Keratinocyte (primary cell): ENCODE results near the gene DISC1. TPM values are rescaled to one million over a fixed set of nuclear protein-coding genes. Genes with fewer than 3 reads are reported as not detected.

Experiments
- DNase-seq: peaks from one replicate; pipeline ENCODE4 v3.0.0-alpha.2; 2011; ENCODE audit warnings: low read depth, missing footprints, low spot score
- FAIRE-seq: peaks from 2 replicates; lab custom pipeline; 2011; peaks lifted over from hg19 to GRCh38; lab: Jason Lieb, UNC
- H2AFZ ChIP-seq: 2 replicates; pipeline ENCODE4 v1.6.0; 2012; ENCODE audit warnings: low read length, control low read depth, inconsistent platforms; ENCODE audit not compliant: control insufficient read depth
- H3K27ac ChIP-seq: 2 replicates; pipeline ENCODE4 v1.5.1; 2011; ENCODE audit warnings: low read length; ENCODE audit not compliant: control insufficient read depth, insufficient read depth
- H3K27me3 ChIP-seq: 3 replicates; pipeline ENCODE4 v1.6.0; 2011; ENCODE audit warnings: low read length; ENCODE audit not compliant: control insufficient read depth, insufficient read depth; ENCODE audit errors: extremely low read depth
- H3K36me3 ChIP-seq, 2 experiments: 2 replicates in 1 of 2; 3 replicates in 1 of 2; pipeline ENCODE4 v1.5.1; 2011; ENCODE audit warnings: low read length in 2 of 2, mild to moderate bottlenecking in 1 of 2; ENCODE audit not compliant: control insufficient read depth in 2 of 2, insufficient read depth in 2 of 2; ENCODE audit errors: extremely low read depth in 1 of 2
- H3K4me1 ChIP-seq: 3 replicates; pipeline ENCODE4 v1.5.1; 2011; ENCODE audit warnings: low read length; ENCODE audit not compliant: control insufficient read depth, insufficient read depth; ENCODE audit errors: extremely low read depth
- H3K4me2 ChIP-seq: 3 replicates; pipeline ENCODE4 v1.6.0; 2011; ENCODE audit warnings: low read depth, low read length; ENCODE audit not compliant: control insufficient read depth, insufficient read depth; ENCODE audit errors: extremely low read depth
- H3K4me3 ChIP-seq, 3 experiments: fragments of 200-600 bp in 1 of 3; sonication (generic) in 1 of 3; 2 replicates in 2 of 3; 3 replicates in 1 of 3; pipeline ENCODE4 v1.5.1; 2011 to 2016; ENCODE audit warnings: low read length in 3 of 3, mild to moderate bottlenecking in 3 of 3, control low read depth in 2 of 3, inconsistent platforms in 1 of 3, low read depth in 1 of 3, mixed read lengths in 1 of 3, mixed run types in 1 of 3, moderate library complexity in 1 of 3; ENCODE audit not compliant: control insufficient read depth in 2 of 3, insufficient read depth in 2 of 3; ENCODE audit errors: extremely low read depth in 1 of 3
- H3K79me2 ChIP-seq: 2 replicates; pipeline ENCODE4 v1.6.0; 2012; ENCODE audit warnings: low read length; ENCODE audit not compliant: control insufficient read depth, insufficient read depth
- H3K9ac ChIP-seq: 3 replicates; pipeline ENCODE4 v1.6.0; 2011; ENCODE audit warnings: low read length; ENCODE audit not compliant: control insufficient read depth, insufficient read depth; ENCODE audit errors: extremely low read depth
- H3K9me1 ChIP-seq: 3 replicates; pipeline ENCODE4 v1.6.0; 2011; ENCODE audit warnings: low read length; ENCODE audit not compliant: control insufficient read depth, insufficient read depth; ENCODE audit errors: extremely low read depth
- H3K9me3 ChIP-seq: 2 replicates; pipeline ENCODE4 v1.5.1; 2012; ENCODE audit warnings: low read depth, low read length; ENCODE audit not compliant: control insufficient read depth
- H4K20me1 ChIP-seq: 3 replicates; pipeline ENCODE4 v1.6.0; 2011; ENCODE audit warnings: low read length; ENCODE audit not compliant: control insufficient read depth, insufficient read depth; ENCODE audit errors: extremely low read depth
- EZH2 ChIP-seq: IDR thresholded peaks from one replicate; pipeline ENCODE4 v1.6.1; 2012; ENCODE audit warnings: inconsistent platforms, mild to moderate bottlenecking, low read length, moderate library complexity
- dilution Hi-C: fragments of 300-500 bp; cut with MboI; formaldehyde crosslinking; loops from one replicate; pipeline ENCODE4 v1.7.0; 2020; ENCODE audit warnings: low sequenced_read_pairs; ENCODE audit not compliant: extremely low pct_ligation_motif_present
- polyA plus RNA-seq, 5 experiments: library from polyadenylated mRNA; depleted of rRNA in 3 of 5; stranded (reverse) in 3 of 5; stranded (forward) in 1 of 5; unstranded in 1 of 5; fragments of >200 nt; gene quantifications; 1 replicate in 1 of 5; 2 replicates in 3 of 5; 3 replicates in 1 of 5; pipeline versions ENCODE4 v1.2.1 to v1.2.3, GENCODE V29; 2011 to 2012; ENCODE audit warnings: missing spikeins in 2 of 5, low read depth in 1 of 5, low replicate concordance in 1 of 5
- TF ChIP-seq, protein P1 (sequence below), 3 experiments: IDR thresholded peaks in 1 of 3; conservative IDR thresholded peaks in 1 of 3; optimal IDR thresholded peaks in 1 of 3; 2 replicates in 2 of 3; 3 replicates in 1 of 3; pipeline versions ENCODE3 to v1.5.1; 2011; ENCODE audit warnings: low read length in 3 of 3, mild to moderate bottlenecking in 3 of 3, moderate library complexity in 2 of 3, control low read depth in 1 of 3, inconsistent platforms in 1 of 3; ENCODE audit not compliant: insufficient read depth in 2 of 3; ENCODE audit errors: extremely low read depth in 1 of 3

DISC1 gene
- polyA plus RNA-seq, 1 donor (not counting 4 experiments of a cell fraction or from before 2014, with no cell fraction given), result 0.47 TPM

DNA sequence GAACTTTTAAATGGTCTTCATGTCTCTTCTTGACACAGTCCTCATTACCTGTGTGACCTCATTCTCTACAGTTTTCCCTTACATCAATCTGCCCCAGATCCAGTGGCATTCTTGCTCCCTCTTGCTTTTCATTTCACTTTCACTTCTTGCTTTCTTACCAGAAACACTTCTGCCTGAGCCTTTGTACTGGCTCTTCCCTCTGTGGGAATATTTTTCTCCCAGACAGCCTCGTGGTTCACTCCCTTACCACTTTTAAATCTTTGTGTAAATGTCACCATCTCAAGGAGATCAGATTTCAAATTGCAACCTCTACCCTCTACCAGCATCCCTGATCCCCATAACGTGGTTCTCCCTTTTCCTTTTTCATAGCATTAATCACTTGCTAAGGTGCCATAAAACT is 73.2 kb downstream of the DISC1 start:
- Histone ChIP-seq H3K9ac (no peak overlapping the region), H3K9me3 (no peaks in the 10 kb centered on the region), H4K20me1 (no peaks in the 10 kb centered on the region), H3K4me3 (no peak overlapping the region), H2AFZ (no peak overlapping the region), H3K9me1 (no peaks in the 10 kb centered on the region), H3K4me2 (no peak overlapping the region), H3K79me2 (no peaks in the 10 kb centered on the region), H3K27ac (no peak overlapping the region), H3K27me3 (no peaks in the 10 kb centered on the region), H3K36me3 (no peaks in the 10 kb centered on the region), H3K4me1 (peaks cover 7% of the 10 kb centered on the region)
- DNase-seq (no peak), FAIRE-seq (no peak)
- dilution Hi-C loops, result no loop called here
- TF ChIP-seq EZH2, result no peak
- TF ChIP-seq, protein P1, sequence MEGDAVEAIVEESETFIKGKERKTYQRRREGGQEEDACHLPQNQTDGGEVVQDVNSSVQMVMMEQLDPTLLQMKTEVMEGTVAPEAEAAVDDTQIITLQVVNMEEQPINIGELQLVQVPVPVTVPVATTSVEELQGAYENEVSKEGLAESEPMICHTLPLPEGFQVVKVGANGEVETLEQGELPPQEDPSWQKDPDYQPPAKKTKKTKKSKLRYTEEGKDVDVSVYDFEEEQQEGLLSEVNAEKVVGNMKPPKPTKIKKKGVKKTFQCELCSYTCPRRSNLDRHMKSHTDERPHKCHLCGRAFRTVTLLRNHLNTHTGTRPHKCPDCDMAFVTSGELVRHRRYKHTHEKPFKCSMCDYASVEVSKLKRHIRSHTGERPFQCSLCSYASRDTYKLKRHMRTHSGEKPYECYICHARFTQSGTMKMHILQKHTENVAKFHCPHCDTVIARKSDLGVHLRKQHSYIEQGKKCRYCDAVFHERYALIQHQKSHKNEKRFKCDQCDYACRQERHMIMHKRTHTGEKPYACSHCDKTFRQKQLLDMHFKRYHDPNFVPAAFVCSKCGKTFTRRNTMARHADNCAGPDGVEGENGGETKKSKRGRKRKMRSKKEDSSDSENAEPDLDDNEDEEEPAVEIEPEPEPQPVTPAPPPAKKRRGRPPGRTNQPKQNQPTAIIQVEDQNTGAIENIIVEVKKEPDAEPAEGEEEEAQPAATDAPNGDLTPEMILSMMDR (optimal IDR thresholded peaks at IDR 0.05 in 1 of 3, IDR thresholded peaks at IDR 0.05 in 1 of 3, conservative IDR thresholded peaks at IDR 0.05 in 1 of 3; ENCODE audit: extremely low read depth in 1 of 3, insufficient read depth in 2 of 3, low read length in 3 of 3), result no peak

DNA sequence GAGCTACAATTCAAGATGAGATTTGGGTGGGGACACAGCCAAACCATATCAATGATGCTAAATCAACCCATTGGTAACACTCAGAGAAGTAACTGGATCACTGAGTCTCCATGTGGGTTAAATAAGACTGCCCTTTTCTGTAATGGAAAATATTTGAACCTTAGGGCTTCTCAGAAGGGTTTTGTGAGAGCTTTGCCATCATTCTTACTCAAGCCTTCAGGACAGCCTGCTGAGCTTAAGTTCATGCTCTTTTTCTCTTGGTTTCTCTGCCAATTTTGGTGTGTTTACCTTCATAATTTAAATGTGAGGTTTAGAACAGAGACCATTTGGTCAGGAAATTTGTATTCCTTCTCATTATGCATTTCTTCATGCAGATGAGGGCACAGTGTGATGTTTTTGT is 74.7 kb downstream of the DISC1 start:
- Histone ChIP-seq H3K9me1 (no peaks in the 10 kb centered on the region), H3K27me3 (no peaks in the 10 kb centered on the region), H2AFZ (no peak overlapping the region), H3K4me2 (no peak overlapping the region), H3K36me3 (no peaks in the 10 kb centered on the region), H3K27ac (no peak overlapping the region), H3K9me3 (no peaks in the 10 kb centered on the region), H3K79me2 (no peaks in the 10 kb centered on the region), H3K4me3 (no peak overlapping the region), H4K20me1 (no peaks in the 10 kb centered on the region), H3K4me1 (peaks cover 7% of the 10 kb centered on the region), H3K9ac (no peak overlapping the region)
- DNase-seq, result no peak
- TF ChIP-seq, protein P1 (optimal IDR thresholded peaks at IDR 0.05 in 1 of 3, IDR thresholded peaks at IDR 0.05 in 1 of 3, conservative IDR thresholded peaks at IDR 0.05 in 1 of 3; ENCODE audit: extremely low read depth in 1 of 3, insufficient read depth in 2 of 3, low read length in 3 of 3), result no peak
- no peak for TF ChIP-seq EZH2
- dilution Hi-C loops, result no loop called here
- no peak for FAIRE-seq
